Measurements from ENCODE around the gene G6PC3.

Gene G6PC3

GRCh38 chr17:44061446-44061845 lies 9.1 kb upstream of the G6PC3 start:
- no peak for DNase-seq (ENCODE audit: low spot score)

GRCh38 chr17:44062871-44063270 lies 7.7 kb upstream of the G6PC3 start:
- no peak for DNase-seq (ENCODE audit: low spot score)

GRCh38 chr17:44063704-44064639 lies 6.6 kb upstream of the G6PC3 start:
- no peak for DNase-seq (ENCODE audit: low spot score)

GRCh38 chr17:44065668-44066203 lies 4.8 kb upstream of the G6PC3 start:
- no peak for DNase-seq (ENCODE audit: low spot score)

GRCh38 chr17:44066204-44066930 lies 4.2 kb upstream of the G6PC3 start, which contains the start of gene LSM12:
Gene LSM12, minus strand, starts transcription at chr17:44066671. Its CDS starts 84 bp downstream, at chr17:44066587.
- DNase-seq (ENCODE audit: low spot score): peak; percentile 95

- DNase-seq (ENCODE audit: low spot score): no peak
These were observed 3.0 kb upstream of the G6PC3 start for GRCh38 chr17:44067545-44067940.

GRCh38 chr17:44069974-44070454 lies 521 bp upstream of the G6PC3 start:
- DNase-seq (ENCODE audit: low spot score): no peak

- no peak for DNase-seq (ENCODE audit: low spot score)
These were observed 624 bp downstream of the G6PC3 start for GRCh38 chr17:44071198-44071520.

- no peak for DNase-seq (ENCODE audit: low spot score)
These were observed 1.2 kb downstream of the G6PC3 start for GRCh38 chr17:44071772-44072171.

GRCh38 chr17:44074231-44074910 lies 3.8 kb downstream of the G6PC3 start:
- no peak for DNase-seq (ENCODE audit: low spot score)

- no peak for DNase-seq (ENCODE audit: low spot score)
These were observed 4.4 kb downstream of the G6PC3 start for GRCh38 chr17:44074911-44075285.

- DNase-seq (ENCODE audit: low spot score): no peak
These were observed 5.2 kb downstream of the G6PC3 start for GRCh38 chr17:44075598-44076293.

- no peak for DNase-seq (ENCODE audit: low spot score)
These were observed 6.4 kb downstream of the G6PC3 start for GRCh38 chr17:44076716-44077594.

GRCh38 chr17:44077595-44077909 lies 7.0 kb downstream of the G6PC3 start:
- DNase-seq (ENCODE audit: low spot score): no peak

- DNase-seq (ENCODE audit: low spot score): no peak
These were observed 7.9 kb downstream of the G6PC3 start for GRCh38 chr17:44078412-44078811.

- no peak for DNase-seq (ENCODE audit: low spot score)
These were observed 9.6 kb downstream of the G6PC3 start for GRCh38 chr17:44079877-44080821.

- DNase-seq (ENCODE audit: low spot score): no peak
These were observed 11.1 kb downstream of the G6PC3 start for GRCh38 chr17:44081681-44082080.

- DNase-seq (ENCODE audit: low spot score): no peak
These were observed 11.9 kb downstream of the G6PC3 start for GRCh38 chr17:44082256-44082927.

- DNase-seq (ENCODE audit: low spot score): no peak
These were observed 12.8 kb downstream of the G6PC3 start for GRCh38 chr17:44083250-44083849.
